WI38 (cell line): ENCODE measurements around the gene COL4A5.

Source experiments
- H3K4me3 ChIP-seq: 2 replicates; pipeline ENCODE4 v1.5.1; 2011; ENCODE audit warnings: low read depth, mild to moderate bottlenecking, control low read depth, low read length
- TF ChIP-seq, protein P1 (sequence below): IDR thresholded peaks from 2 replicates; pipeline ENCODE4 v1.5.1; 2012; ENCODE audit warnings: low read depth, mild to moderate bottlenecking, control low read depth, low read length

COL4A5 gene

DNA sequence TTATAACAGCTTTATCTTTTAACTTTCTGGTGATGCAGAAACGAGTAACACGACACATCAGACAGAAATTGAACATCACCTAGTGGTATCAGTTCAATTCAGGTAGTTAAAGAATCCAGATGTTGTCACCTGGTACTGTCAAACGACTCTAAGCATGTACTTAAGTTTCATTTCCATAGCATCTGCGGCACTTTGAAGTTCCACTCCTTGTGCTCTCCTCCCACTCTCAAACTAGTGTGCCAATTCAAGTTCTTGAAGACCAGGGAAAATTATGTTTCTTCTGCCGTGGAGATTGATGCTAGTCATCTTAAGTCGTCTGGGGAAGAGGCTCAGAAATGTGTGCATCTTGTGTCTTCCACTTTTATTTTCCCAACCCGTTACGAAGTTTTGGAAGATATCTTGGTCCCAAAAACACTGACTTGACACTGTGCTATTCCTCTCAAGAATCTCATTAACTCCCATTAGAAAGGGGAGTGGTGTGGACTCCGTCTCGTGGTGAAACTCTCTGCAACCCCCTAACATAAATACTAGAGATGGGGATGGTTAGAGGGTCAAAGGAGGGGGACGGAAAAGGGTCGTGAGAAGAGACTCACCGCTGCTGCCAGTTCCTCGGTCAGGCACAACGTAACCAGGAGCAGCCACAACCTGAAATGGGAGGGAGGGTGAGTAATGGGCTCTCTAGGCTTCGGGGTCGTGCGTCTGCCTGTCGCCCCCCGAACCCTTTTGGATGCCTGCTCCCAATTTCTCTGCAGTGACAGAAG is 2.1 kb upstream of the COL4A5 start:
- H3K4me3 ChIP-seq, result peak overlapping the region; percentile 48
- TF ChIP-seq, protein P1, sequence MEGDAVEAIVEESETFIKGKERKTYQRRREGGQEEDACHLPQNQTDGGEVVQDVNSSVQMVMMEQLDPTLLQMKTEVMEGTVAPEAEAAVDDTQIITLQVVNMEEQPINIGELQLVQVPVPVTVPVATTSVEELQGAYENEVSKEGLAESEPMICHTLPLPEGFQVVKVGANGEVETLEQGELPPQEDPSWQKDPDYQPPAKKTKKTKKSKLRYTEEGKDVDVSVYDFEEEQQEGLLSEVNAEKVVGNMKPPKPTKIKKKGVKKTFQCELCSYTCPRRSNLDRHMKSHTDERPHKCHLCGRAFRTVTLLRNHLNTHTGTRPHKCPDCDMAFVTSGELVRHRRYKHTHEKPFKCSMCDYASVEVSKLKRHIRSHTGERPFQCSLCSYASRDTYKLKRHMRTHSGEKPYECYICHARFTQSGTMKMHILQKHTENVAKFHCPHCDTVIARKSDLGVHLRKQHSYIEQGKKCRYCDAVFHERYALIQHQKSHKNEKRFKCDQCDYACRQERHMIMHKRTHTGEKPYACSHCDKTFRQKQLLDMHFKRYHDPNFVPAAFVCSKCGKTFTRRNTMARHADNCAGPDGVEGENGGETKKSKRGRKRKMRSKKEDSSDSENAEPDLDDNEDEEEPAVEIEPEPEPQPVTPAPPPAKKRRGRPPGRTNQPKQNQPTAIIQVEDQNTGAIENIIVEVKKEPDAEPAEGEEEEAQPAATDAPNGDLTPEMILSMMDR, result no peak

DNA sequence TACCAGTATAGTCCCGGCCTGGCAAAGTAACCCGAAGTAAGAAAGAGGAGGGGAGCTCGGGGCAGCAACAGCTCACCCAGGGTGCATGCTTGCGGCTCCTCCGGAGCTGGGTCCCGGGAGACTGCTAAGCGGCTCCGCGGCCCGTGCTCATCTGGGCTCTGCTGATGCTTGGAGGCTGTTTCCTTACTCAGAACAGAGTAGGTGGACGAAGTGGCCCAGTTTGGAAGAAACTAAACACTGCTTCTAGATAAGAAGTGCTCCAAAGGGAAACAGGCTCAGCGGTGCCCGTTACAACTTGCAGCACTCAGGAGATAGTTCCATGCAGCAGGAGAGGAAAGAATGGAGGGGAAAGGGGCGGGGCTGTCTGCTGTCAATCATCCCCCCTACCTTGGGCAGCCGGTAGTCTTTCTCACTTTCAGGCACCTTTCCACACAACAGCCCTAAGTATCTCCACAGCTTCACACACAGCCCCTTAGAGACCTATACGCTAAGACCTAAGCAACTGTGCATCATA is 1.5 kb upstream of the COL4A5 start, which contains the start of gene COL4A6:
COL4A6 (minus strand) TSS at position 313 of the 514 bp plus-strand sequence; CDS start at position 87, 226 bp downstream.
- TF ChIP-seq, protein P1, result no peak
- H3K4me3 ChIP-seq, result peak within 1 kb of the TSS; percentile 76

DNA sequence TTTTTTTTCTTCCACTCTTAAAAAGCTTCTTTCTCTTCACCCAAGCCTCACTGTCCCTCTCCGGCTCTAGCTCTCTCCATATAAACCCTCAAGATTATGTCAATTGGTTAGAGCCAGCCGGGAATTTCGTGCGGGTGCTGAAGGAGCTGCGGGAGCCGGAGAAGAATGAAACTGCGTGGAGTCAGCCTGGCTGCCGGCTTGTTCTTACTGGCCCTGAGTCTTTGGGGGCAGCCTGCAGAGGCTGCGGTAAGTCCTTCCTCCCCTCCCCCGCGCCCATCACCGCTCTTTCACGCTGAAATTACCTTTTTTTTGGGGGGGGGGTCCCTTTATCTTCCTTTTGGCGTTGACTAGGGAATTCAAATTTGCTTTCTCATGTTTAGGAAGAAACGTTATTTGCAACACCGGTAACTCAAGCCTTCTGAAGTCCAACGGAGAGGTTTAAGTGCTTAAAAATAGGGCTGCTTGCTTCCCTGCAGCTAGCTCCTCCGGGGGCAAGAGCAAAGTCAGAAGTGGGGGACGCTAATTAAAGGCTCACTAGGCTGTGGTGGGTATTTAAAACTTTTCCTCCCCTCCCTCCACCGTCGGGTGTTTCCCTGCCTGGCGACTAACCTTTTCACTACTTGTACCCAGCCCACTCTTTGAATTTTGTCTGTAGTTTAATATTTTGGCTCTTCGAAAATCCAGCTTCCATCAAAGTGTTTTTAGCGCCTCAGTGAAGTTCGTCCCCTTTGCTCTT is 491 bp downstream of the COL4A5 start:
- TF ChIP-seq, protein P1, result no peak
- H3K4me3 ChIP-seq, result peak overlapping the region; percentile 76

DNA sequence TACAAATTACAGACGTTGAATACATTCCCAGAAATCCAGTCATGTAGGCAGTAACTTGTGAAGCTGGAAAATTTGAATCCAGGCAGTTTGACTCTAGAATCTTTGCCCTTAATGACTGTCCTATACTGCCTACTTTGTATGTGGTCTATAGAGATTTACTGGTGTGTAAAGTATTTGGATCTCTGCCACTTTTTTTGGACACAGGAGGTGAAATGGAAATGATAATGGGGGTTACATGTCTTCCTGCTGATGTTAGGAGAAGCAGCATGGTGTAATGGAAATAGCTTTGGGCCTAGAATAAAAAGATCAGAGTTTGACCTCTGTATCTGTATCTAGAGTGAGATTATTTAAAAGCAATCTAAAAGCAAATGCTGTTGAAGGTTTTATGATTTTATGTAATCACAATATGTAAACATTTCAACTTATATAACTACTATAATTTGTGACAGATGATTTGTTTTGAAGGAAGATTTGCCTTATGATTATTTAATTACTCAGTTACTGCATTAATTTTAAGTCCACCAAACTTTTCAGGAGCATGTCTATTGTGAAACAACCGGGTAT is 3.3 kb downstream of the COL4A5 start:
- H3K4me3 ChIP-seq, result peak overlapping the region; percentile 76
- TF ChIP-seq, protein P1, result no peak

DNA sequence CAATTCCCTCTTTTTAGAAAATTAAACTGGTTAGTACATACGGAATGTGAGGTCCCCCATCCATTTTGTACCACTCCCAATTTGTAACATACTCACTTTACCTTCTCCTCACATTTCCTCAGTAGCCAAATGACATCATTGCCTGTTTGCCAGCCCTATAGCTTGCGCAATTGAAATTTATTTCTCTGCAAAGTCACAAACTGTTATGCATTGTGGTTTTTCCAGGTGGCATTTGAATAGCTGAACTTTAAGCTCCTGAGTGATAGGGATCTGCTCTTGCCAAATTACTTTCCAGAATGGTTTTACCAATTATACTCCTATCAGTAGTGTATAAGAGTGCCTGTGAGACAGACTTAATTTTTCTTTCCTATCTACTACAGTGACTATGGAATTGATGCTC is 7.7 kb downstream of the COL4A5 start:
- H3K4me3 ChIP-seq, result no peak overlapping the region
- TF ChIP-seq, protein P1, result no peak

DNA sequence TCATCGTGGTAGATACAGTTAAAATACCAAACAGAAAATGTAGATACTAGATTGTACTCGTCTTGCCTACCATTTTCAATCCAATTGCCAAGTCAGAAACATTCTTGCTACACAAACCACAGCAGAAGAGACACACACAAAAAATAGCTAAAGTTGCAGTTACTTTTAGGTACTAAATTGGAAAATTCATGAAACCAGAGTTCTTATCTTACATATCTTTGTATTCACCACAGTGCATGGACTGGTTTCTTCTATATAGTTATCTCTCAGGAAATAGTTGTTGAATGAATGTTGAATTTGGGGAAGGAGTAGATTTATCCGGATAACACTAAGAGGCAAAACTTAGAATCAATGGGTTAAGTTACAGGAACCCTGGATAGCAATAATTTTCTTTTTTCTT is 14.2 kb downstream of the COL4A5 start:
- TF ChIP-seq, protein P1, result no peak
- no peak overlapping the region for H3K4me3 ChIP-seq
